Astrocyte (in vitro differentiated cells and primary cell): ENCODE results near the gene CCNL2. TPM values are rescaled to one million over a fixed set of nuclear protein-coding genes. Genes with fewer than 3 reads are reported as not detected.

Source experiments
- DNase-seq: peaks from one replicate; pipeline ENCODE4 v3.0.0-alpha.2; 2010; ENCODE audit warnings: low read depth
- FAIRE-seq: peaks from 2 replicates; lab custom pipeline; 2011; peaks lifted over from hg19 to GRCh38; lab: Jason Lieb, UNC
- H2AFZ ChIP-seq: 2 replicates; pipeline ENCODE4 v1.6.0; 2012; ENCODE audit warnings: low read depth, low read length, inconsistent platforms
- H3K27ac ChIP-seq: 2 replicates; pipeline ENCODE4 v1.5.1; 2011; ENCODE audit warnings: low read depth, low read length, inconsistent platforms
- H3K27me3 ChIP-seq: 2 replicates; pipeline ENCODE4 v1.6.0; 2011; ENCODE audit warnings: low read length, inconsistent platforms; ENCODE audit not compliant: insufficient read depth
- H3K36me3 ChIP-seq: 2 replicates; pipeline ENCODE4 v1.5.1; 2011; ENCODE audit warnings: low read length, inconsistent platforms; ENCODE audit not compliant: insufficient read depth
- H3K4me1 ChIP-seq: 2 replicates; pipeline ENCODE4 v1.5.1; 2011; ENCODE audit warnings: low read length, inconsistent platforms; ENCODE audit not compliant: insufficient read depth
- H3K4me2 ChIP-seq: 2 replicates; pipeline ENCODE4 v1.6.0; 2012; ENCODE audit warnings: low read length, inconsistent platforms
- H3K4me3 ChIP-seq: 2 replicates; pipeline ENCODE4 v1.5.1; 2011; ENCODE audit warnings: low read depth, mild to moderate bottlenecking, low read length, inconsistent platforms; ENCODE audit not compliant: insufficient read depth
- H3K79me2 ChIP-seq: 2 replicates; pipeline ENCODE4 v1.6.0; 2012; ENCODE audit warnings: mild to moderate bottlenecking, low read length, inconsistent platforms; ENCODE audit not compliant: insufficient read depth
- H3K9ac ChIP-seq: 2 replicates; pipeline ENCODE4 v1.6.0; 2012; ENCODE audit warnings: mild to moderate bottlenecking, low read length, inconsistent platforms
- H3K9me3 ChIP-seq: 2 replicates; pipeline ENCODE4 v1.5.1; 2012; ENCODE audit warnings: low read depth, mild to moderate bottlenecking, low read length, inconsistent platforms; ENCODE audit not compliant: insufficient read depth
- H4K20me1 ChIP-seq: 2 replicates; pipeline ENCODE4 v1.6.0; 2012; ENCODE audit warnings: low read length, inconsistent platforms; ENCODE audit not compliant: insufficient read depth
- H3K27ac Mint-ChIP-seq: one replicate; pipeline ENCODE4 v1.8.0; 2021; ENCODE audit warnings: mild to moderate bottlenecking, mixed read lengths; ENCODE audit not compliant: unreplicated experiment
- H3K27me3 Mint-ChIP-seq: one replicate; pipeline ENCODE4 v1.8.0; 2021; ENCODE audit warnings: low read depth, mixed read lengths; ENCODE audit not compliant: unreplicated experiment
- H3K36me3 Mint-ChIP-seq: one replicate; pipeline ENCODE4 v1.8.0; 2021; ENCODE audit warnings: low read depth, mixed read lengths; ENCODE audit not compliant: unreplicated experiment
- H3K4me1 Mint-ChIP-seq: one replicate; pipeline ENCODE4 v1.8.0; 2021; ENCODE audit warnings: low read depth, mixed read lengths; ENCODE audit not compliant: unreplicated experiment
- H3K4me3 Mint-ChIP-seq: one replicate; pipeline ENCODE4 v1.8.0; 2021; ENCODE audit warnings: mild to moderate bottlenecking, moderate library complexity, mixed read lengths; ENCODE audit not compliant: unreplicated experiment
- H3K9me3 Mint-ChIP-seq: one replicate; pipeline ENCODE4 v1.8.0; 2021; ENCODE audit warnings: mild to moderate bottlenecking, mixed read lengths; ENCODE audit not compliant: unreplicated experiment
- CTCF ChIP-seq: IDR thresholded peaks from 2 replicates; pipeline ENCODE4 v1.5.1; 2011; ENCODE audit warnings: low read depth, mild to moderate bottlenecking, inconsistent platforms, low read length, moderate library complexity; ENCODE audit not compliant: insufficient read depth
- EZH2 ChIP-seq: IDR thresholded peaks from 2 replicates; pipeline ENCODE4 v1.6.1; 2012; ENCODE audit warnings: mild to moderate bottlenecking, low read length, inconsistent platforms; ENCODE audit not compliant: insufficient read depth
- total RNA-seq: library from RNA; stranded (reverse); gene quantifications from 2 replicates; pipeline ENCODE4 v1.2.1, GENCODE V29; 2021

The CCNL2 gene
- total RNA-seq, 1 donor from 2014 or later, result 194 TPM

GRCh38 chr1:1400576-1401456 lies 1.7 kb upstream of the CCNL2 start:
- H3K4me2 ChIP-seq, result peak overlapping the region; percentile 98
- H3K4me1 ChIP-seq, result peaks cover 33% of the 10 kb centered on the region
- H3K4me3 ChIP-seq, result peak overlapping the region; percentile 90
- H2AFZ ChIP-seq, result no peak overlapping the region
- H4K20me1 ChIP-seq, result peaks cover 42% of the 10 kb centered on the region
- H3K36me3 ChIP-seq, result peaks cover 33% of the 10 kb centered on the region
- Mint-ChIP-seq H3K36me3 (peaks cover 17% of the 10 kb centered on the region), H3K4me3 (peak overlapping the region; percentile 92), H3K9me3 (no peaks in the 10 kb centered on the region), H3K27me3 (no peaks in the 10 kb centered on the region), H3K4me1 (peaks cover 38% of the 10 kb centered on the region), H3K27ac (peak overlapping the region; percentile 90)
- H3K27ac ChIP-seq, result peak overlapping the region; percentile 73
- TF ChIP-seq CTCF, result no peak
- TF ChIP-seq EZH2, result no peak
- H3K9ac ChIP-seq, result peak overlapping the region; percentile 94
- no peaks in the 10 kb centered on the region for H3K9me3 ChIP-seq
- H3K27me3 ChIP-seq, result no peaks in the 10 kb centered on the region
- DNase-seq (no peak), FAIRE-seq (no peak)
- H3K79me2 ChIP-seq, result peaks cover 85% of the 10 kb centered on the region

- no peaks in the 10 kb centered on the region for H3K27me3 Mint-ChIP-seq
- H3K27ac Mint-ChIP-seq, result peak overlapping the region; percentile 90
- DNase-seq (peak; percentile 10), FAIRE-seq (no peak)
- peaks cover 32% of the 10 kb centered on the region for H3K4me1 ChIP-seq
- peak overlapping the region; percentile 98 for H3K4me2 ChIP-seq
- peak overlapping the region; percentile 92 for H3K4me3 Mint-ChIP-seq
- H3K9me3 ChIP-seq, result no peaks in the 10 kb centered on the region
- peak overlapping the region; percentile 90 for H3K4me3 ChIP-seq
- peak overlapping the region; percentile 73 for H3K27ac ChIP-seq
- peaks cover 85% of the 10 kb centered on the region for H3K79me2 ChIP-seq
- peaks cover 36% of the 10 kb centered on the region for H3K4me1 Mint-ChIP-seq
- peak overlapping the region; percentile 43 for H2AFZ ChIP-seq
- H3K27me3 ChIP-seq, result no peaks in the 10 kb centered on the region
- peak overlapping the region; percentile 94 for H3K9ac ChIP-seq
- peaks cover 32% of the 10 kb centered on the region for H3K36me3 ChIP-seq
- TF ChIP-seq CTCF, result no peak
- no peak for TF ChIP-seq EZH2
- H3K36me3 Mint-ChIP-seq, result peaks cover 21% of the 10 kb centered on the region
- peaks cover 50% of the 10 kb centered on the region for H4K20me1 ChIP-seq
- no peaks in the 10 kb centered on the region for H3K9me3 Mint-ChIP-seq
Observed at GRCh38 chr1:1399872-1400575, 889 bp upstream of the CCNL2 start.
